Central memory CD8-positive, alpha-beta T cell (primary cell): ENCODE results near the gene EPHB1.
"Not testable (repeated sequence)": the region's sequence is repeated elsewhere in the genome, so short reads cannot be mapped to it uniquely, and the experiment has no call there.

Source experiments
- ATAC-seq: fragments of 150-1000 bp; cut with Tn5 transposase; replicated peaks from 2 replicates; pipeline ENCODE4 v1.10.0; 2022; ENCODE audit warnings: mild to moderate bottlenecking, moderate FRiP score, moderate number of reproducible peaks; ENCODE audit not compliant: poor library complexity, severe bottlenecking; ENCODE audit errors: extremely low read depth
- DNase-seq, 2 donors: peaks; one replicate each; pipeline ENCODE4 v3.0.0; 2021; ENCODE audit warnings: low spot score in 2 of 2
- H3K27ac Mint-ChIP-seq: one replicate; pipeline ENCODE4 v1.8.0; 2022; ENCODE audit warnings: low read depth, mild to moderate bottlenecking, moderate library complexity, mixed read lengths
- H3K27me3 Mint-ChIP-seq: one replicate; pipeline ENCODE4 v1.8.0; 2022; ENCODE audit warnings: mixed read lengths
- H3K36me3 Mint-ChIP-seq: one replicate; pipeline ENCODE4 v1.8.0; 2022; ENCODE audit warnings: mild to moderate bottlenecking, moderate library complexity, mixed read lengths; ENCODE audit not compliant: insufficient read depth
- H3K4me1 Mint-ChIP-seq: one replicate; pipeline ENCODE4 v1.8.0; 2022; ENCODE audit warnings: mixed read lengths
- H3K4me3 Mint-ChIP-seq: one replicate; pipeline ENCODE4 v1.8.0; 2022; ENCODE audit warnings: mild to moderate bottlenecking, moderate library complexity, mixed read lengths
- H3K9me3 Mint-ChIP-seq: one replicate; pipeline ENCODE4 v1.8.0; 2022; ENCODE audit warnings: mixed read lengths

The EPHB1 gene

GRCh38 chr3:135224815-135225362 is 429.8 kb downstream of the EPHB1 start:
- no peaks in the 10 kb centered on the region for H3K36me3 Mint-ChIP-seq
- no peak for DNase-seq
- ATAC-seq = no peak
- no peaks in the 10 kb centered on the region for H3K9me3 Mint-ChIP-seq
- no peaks in the 10 kb centered on the region for H3K4me1 Mint-ChIP-seq
- no peak overlapping the region for H3K27ac Mint-ChIP-seq
- no peak overlapping the region for H3K4me3 Mint-ChIP-seq
- H3K27me3 Mint-ChIP-seq = no peaks in the 10 kb centered on the region

GRCh38 chr3:135226057-135226456 is 431.0 kb downstream of the EPHB1 start:
- Mint-ChIP-seq H3K27ac (no peak overlapping the region), H3K27me3 (no peaks in the 10 kb centered on the region), H3K36me3 (no peaks in the 10 kb centered on the region), H3K4me1 (no peaks in the 10 kb centered on the region), H3K4me3 (no peak overlapping the region), H3K9me3 (no peaks in the 10 kb centered on the region)
- ATAC-seq (no peak), DNase-seq (no peak)

- no peak overlapping the region for H3K4me3 Mint-ChIP-seq
- no peak overlapping the region for H3K27ac Mint-ChIP-seq
- H3K27me3 Mint-ChIP-seq = no peaks in the 10 kb centered on the region
- no peaks in the 10 kb centered on the region for H3K9me3 Mint-ChIP-seq
- H3K4me1 Mint-ChIP-seq = no peaks in the 10 kb centered on the region
- ATAC-seq = no peak
- DNase-seq = no peak
- H3K36me3 Mint-ChIP-seq = no peaks in the 10 kb centered on the region
Observed at GRCh38 chr3:135228201-135228600, 433.1 kb downstream of the EPHB1 start.

GRCh38 chr3:135229018-135229495 is 434.0 kb downstream of the EPHB1 start:
- no peak for DNase-seq
- Mint-ChIP-seq H3K9me3 (no peaks in the 10 kb centered on the region), H3K27me3 (no peaks in the 10 kb centered on the region), H3K4me1 (no peaks in the 10 kb centered on the region), H3K27ac (no peak overlapping the region), H3K4me3 (no peak overlapping the region), H3K36me3 (no peaks in the 10 kb centered on the region)
- ATAC-seq = no peak

GRCh38 chr3:135231737-135232136 is 436.7 kb downstream of the EPHB1 start:
- H3K4me1 Mint-ChIP-seq = no peaks in the 10 kb centered on the region
- DNase-seq (no peak), ATAC-seq (no peak)
- H3K9me3 Mint-ChIP-seq = no peaks in the 10 kb centered on the region
- no peak overlapping the region for H3K4me3 Mint-ChIP-seq
- H3K36me3 Mint-ChIP-seq = no peaks in the 10 kb centered on the region
- H3K27ac Mint-ChIP-seq = no peak overlapping the region
- H3K27me3 Mint-ChIP-seq = no peaks in the 10 kb centered on the region

- Mint-ChIP-seq H3K36me3 (no peaks in the 10 kb centered on the region), H3K4me1 (no peaks in the 10 kb centered on the region), H3K27ac (no peak overlapping the region), H3K27me3 (no peaks in the 10 kb centered on the region), H3K4me3 (no peak overlapping the region), H3K9me3 (no peaks in the 10 kb centered on the region)
- DNase-seq (no peak), ATAC-seq (no peak)
Observed at GRCh38 chr3:135232226-135232625, 437.2 kb downstream of the EPHB1 start.

- ATAC-seq, H3K36me3 Mint-ChIP-seq, H3K4me1 Mint-ChIP-seq, DNase-seq, H3K4me3 Mint-ChIP-seq, H3K27ac Mint-ChIP-seq, H3K9me3 Mint-ChIP-seq, H3K27me3 Mint-ChIP-seq: not testable (repeated sequence)
Observed at GRCh38 chr3:135233476-135233875, 438.4 kb downstream of the EPHB1 start.

GRCh38 chr3:135235541-135235940 is 440.5 kb downstream of the EPHB1 start:
- DNase-seq (no peak), ATAC-seq (no peak)
- Mint-ChIP-seq H3K27ac (no peak overlapping the region), H3K4me3 (no peak overlapping the region), H3K4me1 (no peaks in the 10 kb centered on the region), H3K27me3 (no peaks in the 10 kb centered on the region), H3K36me3 (no peaks in the 10 kb centered on the region), H3K9me3 (no peaks in the 10 kb centered on the region)

- Mint-ChIP-seq H3K27me3 (no peaks in the 10 kb centered on the region), H3K4me1 (no peaks in the 10 kb centered on the region), H3K27ac (no peak overlapping the region), H3K36me3 (no peaks in the 10 kb centered on the region), H3K4me3 (no peak overlapping the region), H3K9me3 (no peaks in the 10 kb centered on the region)
- no peak for DNase-seq
- no peak for ATAC-seq
Observed at GRCh38 chr3:135237371-135238143, 442.5 kb downstream of the EPHB1 start.

GRCh38 chr3:135238236-135238830 is 443.3 kb downstream of the EPHB1 start:
- H3K4me3 Mint-ChIP-seq = no peak overlapping the region
- H3K9me3 Mint-ChIP-seq = no peaks in the 10 kb centered on the region
- no peaks in the 10 kb centered on the region for H3K4me1 Mint-ChIP-seq
- ATAC-seq (no peak), DNase-seq (no peak)
- no peak overlapping the region for H3K27ac Mint-ChIP-seq
- H3K36me3 Mint-ChIP-seq = no peaks in the 10 kb centered on the region
- H3K27me3 Mint-ChIP-seq = no peaks in the 10 kb centered on the region

- ATAC-seq (no peak), DNase-seq (no peak)
- Mint-ChIP-seq H3K4me1 (no peaks in the 10 kb centered on the region), H3K36me3 (no peaks in the 10 kb centered on the region), H3K9me3 (no peaks in the 10 kb centered on the region), H3K27ac (no peak overlapping the region), H3K27me3 (no peaks in the 10 kb centered on the region), H3K4me3 (no peak overlapping the region)
Observed at GRCh38 chr3:135238871-135239614, 444.0 kb downstream of the EPHB1 start.

GRCh38 chr3:135239615-135239884 is 444.5 kb downstream of the EPHB1 start:
- no peaks in the 10 kb centered on the region for H3K9me3 Mint-ChIP-seq
- H3K36me3 Mint-ChIP-seq = no peaks in the 10 kb centered on the region
- no peaks in the 10 kb centered on the region for H3K4me1 Mint-ChIP-seq
- no peak overlapping the region for H3K4me3 Mint-ChIP-seq
- no peak overlapping the region for H3K27ac Mint-ChIP-seq
- DNase-seq (no peak), ATAC-seq (no peak)
- H3K27me3 Mint-ChIP-seq = no peaks in the 10 kb centered on the region

GRCh38 chr3:135240426-135240825 is 445.4 kb downstream of the EPHB1 start:
- no peak overlapping the region for H3K4me3 Mint-ChIP-seq
- H3K9me3 Mint-ChIP-seq = no peaks in the 10 kb centered on the region
- H3K27ac Mint-ChIP-seq = no peak overlapping the region
- DNase-seq = no peak
- no peaks in the 10 kb centered on the region for H3K4me1 Mint-ChIP-seq
- H3K27me3 Mint-ChIP-seq = no peaks in the 10 kb centered on the region
- no peaks in the 10 kb centered on the region for H3K36me3 Mint-ChIP-seq
- no peak for ATAC-seq
